IPS-11a (cell line): Measurements from ENCODE around the gene KRTCAP2.
A peak's percentile ranks its signal among the peaks of the same experiment; 100 is the strongest.
"Not testable (repeated sequence)": the region's sequence is repeated elsewhere in the genome, so short reads cannot be mapped to it uniquely, and the experiment has no call there.

Experiments used
- H3K4me3 ChIP-seq: one replicate; pipeline ENCODE4 v1.5.1; 2013; ENCODE audit warnings: low read depth, low read length, control low read depth

The KRTCAP2 gene

DNA sequence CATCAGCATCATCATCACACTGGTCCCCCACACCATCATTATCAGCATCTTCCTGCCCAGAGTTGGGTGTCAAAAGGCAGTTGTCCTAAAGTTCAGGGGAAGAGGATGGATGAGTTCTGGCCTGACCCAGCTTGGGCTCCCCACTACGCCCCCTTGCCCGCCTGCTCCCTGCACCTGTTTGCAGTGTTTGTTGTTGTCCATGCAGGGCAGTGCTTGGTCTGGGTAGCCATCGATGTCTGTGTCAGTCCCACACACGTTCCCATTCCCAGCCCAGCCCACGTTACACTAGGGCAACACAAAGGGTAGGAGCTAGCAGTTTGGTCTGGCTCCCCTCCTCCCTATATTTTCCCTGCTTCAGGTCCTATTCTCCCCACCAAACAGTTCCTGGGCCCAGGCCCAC lies 27.8 kb upstream of the KRTCAP2 start:
- H3K4me3 ChIP-seq = no peak overlapping the region

DNA sequence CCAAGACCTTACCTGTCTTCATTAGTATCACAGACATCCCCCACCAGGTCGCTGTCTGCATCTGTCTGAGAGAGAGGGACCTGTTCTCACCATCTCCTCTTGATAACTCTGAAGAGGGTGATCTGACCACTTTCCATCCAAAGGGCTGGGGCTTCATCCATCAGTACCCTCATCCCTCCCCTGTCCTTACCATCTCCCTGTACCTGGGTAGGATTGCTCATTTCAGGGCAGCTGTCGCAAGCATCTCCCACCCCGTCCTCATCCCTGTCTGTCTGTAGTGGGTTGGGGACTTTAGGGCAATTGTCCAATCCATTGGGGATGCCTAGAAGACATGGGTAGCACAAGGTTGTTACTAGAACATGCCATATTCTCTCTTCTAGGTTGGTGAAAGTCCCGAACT lies 26.7 kb upstream of the KRTCAP2 start:
- no peak overlapping the region for H3K4me3 ChIP-seq

- H3K4me3 ChIP-seq = no peak overlapping the region
Measured at GRCh38 chr1:155198547-155198906, 25.4 kb upstream of the KRTCAP2 start.

DNA sequence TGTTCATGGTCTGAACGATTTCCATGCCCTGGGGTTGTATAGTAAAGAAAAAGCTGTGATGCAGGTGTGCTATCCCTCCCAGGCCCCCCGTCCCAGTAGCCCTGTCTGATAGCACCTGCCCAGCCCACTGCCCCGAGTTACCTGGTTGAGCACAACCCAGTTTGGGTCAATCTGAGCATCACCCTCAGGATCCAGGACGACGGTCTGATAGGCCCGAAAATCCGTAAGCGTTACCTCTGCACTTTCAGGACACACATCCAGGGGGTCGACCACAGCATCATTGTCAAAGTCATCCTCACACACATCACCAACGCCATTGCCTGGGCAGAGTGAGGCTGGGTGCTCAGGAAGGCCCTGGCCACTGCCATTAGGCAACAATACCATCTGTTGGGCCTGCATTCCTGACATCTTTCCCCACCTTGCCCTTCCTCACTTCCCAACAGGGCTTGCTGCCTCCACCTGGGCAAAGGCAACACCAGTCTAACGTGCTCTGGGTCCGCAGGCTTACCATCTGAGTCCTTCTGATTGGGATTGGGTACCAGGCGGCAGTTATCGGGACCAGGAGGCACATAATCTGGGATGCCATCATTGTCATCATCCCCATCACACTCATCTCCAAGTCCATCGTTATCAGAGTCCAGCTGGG lies 24.9 kb upstream of the KRTCAP2 start:
- H3K4me3 ChIP-seq = no peak overlapping the region

- H3K4me3 ChIP-seq = peak overlapping the region; percentile 94
Measured at GRCh38 chr1:155196893-155197638, 24.0 kb upstream of the KRTCAP2 start.

GRCh38 chr1:155196103-155196892 lies 23.2 kb upstream of the KRTCAP2 start:
- H3K4me3 ChIP-seq = peak overlapping the region; percentile 94

DNA sequence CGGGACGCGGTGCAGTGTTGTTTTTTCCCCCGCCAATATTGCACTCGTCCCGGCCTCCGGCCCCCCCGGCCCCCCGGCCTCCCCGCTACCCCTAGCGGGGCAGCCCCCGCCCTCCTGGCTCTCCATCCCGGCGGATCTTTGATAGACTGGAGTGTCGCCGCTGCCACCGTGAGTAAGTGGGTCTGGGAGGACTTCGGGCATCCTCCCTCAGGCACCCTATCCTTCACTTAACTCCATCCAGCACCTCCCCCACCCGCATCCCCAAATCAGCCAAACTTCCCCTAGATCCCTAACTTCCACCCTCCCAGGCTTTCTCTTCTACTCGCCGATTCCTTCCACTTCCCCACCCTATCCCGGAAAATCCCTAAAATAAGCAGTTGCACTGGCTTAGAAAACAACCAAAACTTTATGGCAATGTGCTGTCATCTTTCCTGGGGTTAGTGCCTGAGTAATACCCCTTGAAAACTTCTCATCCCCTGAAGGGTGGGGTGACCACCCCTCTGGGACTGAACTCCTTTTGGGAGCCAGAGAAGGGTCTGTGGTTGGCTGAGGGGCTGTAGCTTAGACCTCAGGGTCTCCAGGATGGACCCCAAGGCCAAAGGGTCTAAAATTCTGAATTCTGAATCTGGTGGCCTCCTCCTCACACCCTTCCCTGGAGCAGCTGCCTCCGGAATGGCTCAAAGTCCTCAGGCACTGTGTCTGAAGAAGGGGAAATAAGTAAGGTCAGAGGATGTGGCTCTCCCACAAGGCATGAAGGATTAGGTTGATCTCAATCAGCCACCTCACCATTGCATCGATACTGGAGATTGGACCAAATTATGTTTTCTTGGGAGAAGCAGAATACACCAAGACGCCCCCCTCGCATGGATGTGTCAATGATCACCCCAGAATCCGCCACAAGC lies 22.3 kb upstream of the KRTCAP2 start:
- peak overlapping the region; percentile 94 for H3K4me3 ChIP-seq

GRCh38 chr1:155193991-155194240 lies 20.8 kb upstream of the KRTCAP2 start:
- H3K4me3 ChIP-seq = peak overlapping the region; percentile 67

DNA sequence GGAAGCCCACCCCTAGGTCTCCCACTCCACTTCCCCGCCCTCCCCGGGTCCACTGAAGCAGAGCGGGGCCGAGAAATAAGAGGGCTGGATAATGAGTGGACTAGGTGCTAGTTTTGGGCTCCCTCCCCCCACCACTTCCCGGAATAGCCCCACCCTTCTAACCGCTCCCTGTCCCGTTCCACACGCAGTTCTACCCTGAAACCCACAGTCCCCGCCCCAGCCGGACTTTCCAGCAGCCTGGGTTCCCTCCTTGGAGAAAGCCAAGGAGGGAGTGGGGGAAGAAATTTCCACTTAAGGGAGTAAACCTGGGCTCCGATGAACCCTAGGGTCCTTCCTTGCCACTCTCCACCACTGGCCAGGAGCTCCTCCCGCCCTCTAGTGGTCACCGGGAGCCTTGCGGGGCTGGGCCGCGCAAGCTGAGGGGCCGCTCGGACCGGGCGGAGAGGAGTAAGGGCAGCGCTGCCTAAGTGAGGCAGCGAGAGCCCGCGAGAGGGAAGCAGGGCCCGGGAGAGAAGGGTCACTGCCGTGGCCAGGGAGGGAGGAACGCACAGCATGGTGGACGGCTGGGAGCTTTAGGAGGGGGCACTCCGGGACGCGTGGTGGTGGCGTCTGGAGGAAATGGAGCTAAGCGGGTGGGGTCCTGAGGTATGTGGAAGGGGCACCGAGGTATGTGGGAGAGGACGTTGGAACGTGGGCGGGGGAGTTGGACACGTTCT lies 20.3 kb upstream of the KRTCAP2 start:
- H3K4me3 ChIP-seq = peak overlapping the region; percentile 67

GRCh38 chr1:155192346-155193274 lies 19.5 kb upstream of the KRTCAP2 start:
- H3K4me3 ChIP-seq = peak overlapping the region; percentile 67

DNA sequence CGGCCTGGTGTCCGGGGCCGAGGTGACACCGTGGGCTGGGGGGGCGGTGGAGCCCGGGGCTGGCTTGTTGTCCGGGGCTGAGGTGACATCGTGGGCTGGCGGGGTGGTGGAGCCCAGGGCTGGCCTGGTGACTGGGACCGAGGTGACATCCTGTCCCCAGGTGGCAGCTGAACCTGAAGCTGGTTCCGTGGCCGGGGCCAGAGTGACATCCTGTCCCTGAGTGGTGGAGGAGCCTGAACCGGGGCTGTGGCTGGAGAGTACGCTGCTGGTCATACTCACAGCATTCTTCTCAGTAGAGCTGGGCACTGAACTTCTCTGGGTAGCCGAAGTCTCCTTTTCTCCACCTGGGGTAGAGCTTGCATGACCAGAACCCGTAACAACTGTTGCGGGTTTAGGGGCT lies 18.8 kb upstream of the KRTCAP2 start:
- no peak overlapping the region for H3K4me3 ChIP-seq

DNA sequence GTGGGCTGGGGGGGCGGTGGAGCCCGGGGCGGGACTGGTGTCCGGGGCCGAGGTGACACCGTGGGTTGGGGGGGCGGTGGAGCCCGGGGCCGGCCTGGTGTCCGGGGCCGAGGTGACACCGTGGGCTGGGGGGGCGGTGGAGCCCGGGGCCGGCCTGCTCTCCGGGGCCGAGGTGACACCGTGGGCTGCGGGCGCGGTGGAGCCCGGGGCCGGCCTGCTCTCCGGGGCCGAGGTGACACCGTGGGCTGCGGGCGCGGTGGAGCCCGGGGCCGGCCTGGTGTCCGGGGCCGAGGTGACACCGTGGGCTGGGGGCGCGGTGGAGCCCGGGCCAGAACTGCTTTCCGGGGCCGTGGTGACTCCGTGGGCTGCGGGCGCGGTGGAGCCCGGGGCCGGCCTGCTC lies 16.8 kb upstream of the KRTCAP2 start:
- H3K4me3 ChIP-seq = not testable (repeated sequence)

- no peak overlapping the region for H3K4me3 ChIP-seq
Measured at GRCh38 chr1:155188268-155188667, 15.2 kb upstream of the KRTCAP2 start.

- no peak overlapping the region for H3K4me3 ChIP-seq
Measured at GRCh38 chr1:155187456-155187891, 14.4 kb upstream of the KRTCAP2 start.

DNA sequence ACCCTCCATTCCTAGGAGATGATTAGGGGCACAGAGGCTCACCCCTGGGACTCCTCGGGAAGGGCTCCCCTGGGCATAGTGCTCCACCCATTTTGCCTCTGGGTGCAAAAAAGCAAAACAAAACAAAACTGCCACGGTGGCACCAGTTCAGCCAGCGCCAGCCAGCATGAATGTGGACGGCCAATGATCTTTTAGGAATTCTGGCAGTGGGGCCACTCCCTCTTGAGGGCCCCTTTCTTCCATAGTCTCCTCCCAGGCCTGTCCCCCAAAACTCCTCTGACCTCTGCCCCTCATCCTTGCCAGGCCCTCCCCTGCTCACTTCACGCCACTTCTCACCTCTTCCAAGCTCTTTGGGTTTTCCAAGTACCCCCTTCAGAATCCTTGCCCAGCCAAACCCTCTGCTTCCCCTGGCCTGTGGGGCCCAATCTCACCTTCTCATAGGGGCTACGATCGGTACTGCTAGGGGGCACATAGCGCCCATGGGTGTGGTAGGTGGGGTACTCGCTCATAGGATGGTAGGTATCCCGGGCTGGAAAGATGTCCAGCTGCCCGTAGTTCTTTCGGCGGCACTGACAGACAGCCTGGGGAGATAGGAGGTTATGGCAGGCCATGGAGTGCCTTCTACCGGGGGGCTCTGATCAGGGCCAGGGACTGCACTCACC lies 13.8 kb upstream of the KRTCAP2 start:
- no peak overlapping the region for H3K4me3 ChIP-seq

- no peak overlapping the region for H3K4me3 ChIP-seq
Measured at GRCh38 chr1:155186067-155186793, 13.1 kb upstream of the KRTCAP2 start.

GRCh38 chr1:155185783-155186066 lies 12.6 kb upstream of the KRTCAP2 start:
- H3K4me3 ChIP-seq = no peak overlapping the region
